GM23338 (cell line): ENCODE measurements around the gene DMAC1. TPM values are rescaled to one million over a fixed set of nuclear protein-coding genes. Genes with fewer than 3 reads are reported as not detected.

Experiments used
- ATAC-seq: fragments of 200-7000 bp; cut with Tn5 transposase; 3 replicates; pipeline ENCODE4 v1.9.1; 2020
- DNase-seq: peaks from one replicate; pipeline ENCODE4 v3.0.0-alpha.2; 2015; ENCODE audit warnings: low spot score
- H2AFZ ChIP-seq: fragments of 200-600 bp; sonication (generic); 2 replicates; pipeline ENCODE4 v1.8.0; 2016; ENCODE audit warnings: antibody characterized with exemption, mild to moderate bottlenecking, moderate library complexity
- H3F3A ChIP-seq: fragments of 200-600 bp; sonication (generic); replicated peaks from 2 replicates; pipeline ENCODE4 v1.8.0; 2017; ENCODE audit warnings: antibody characterized with exemption, mixed run types, low read depth
- H3K27ac ChIP-seq: fragments of 200-600 bp; sonication (generic); 2 replicates; pipeline ENCODE4 v1.6.1; 2016; ENCODE audit warnings: low read depth
- H3K27me3 ChIP-seq: fragments of 200-600 bp; sonication (generic); 2 replicates; pipeline ENCODE4 v1.8.0; 2016; ENCODE audit warnings: mild to moderate bottlenecking, mixed run types, moderate library complexity; ENCODE audit not compliant: insufficient read depth
- H3K36me3 ChIP-seq: fragments of 200-600 bp; sonication (generic); 2 replicates; pipeline ENCODE4 v1.8.0; 2016; ENCODE audit warnings: mild to moderate bottlenecking; ENCODE audit not compliant: insufficient read depth
- H3K4me1 ChIP-seq: fragments of 200-600 bp; sonication (generic); 2 replicates; pipeline ENCODE4 v1.8.0; 2016; ENCODE audit warnings: mild to moderate bottlenecking, moderate library complexity; ENCODE audit not compliant: insufficient read depth
- H3K4me2 ChIP-seq: fragments of 200-600 bp; sonication (generic); 2 replicates; pipeline ENCODE4 v1.7.1; 2017; ENCODE audit warnings: mixed run types
- H3K4me3 ChIP-seq: fragments of 200-600 bp; sonication (generic); 2 replicates; pipeline ENCODE4 v1.6.1; 2016; ENCODE audit warnings: mixed run types
- H3K79me2 ChIP-seq: fragments of 200-600 bp; sonication (generic); replicated peaks from 2 replicates; pipeline ENCODE4 v1.8.0; 2017; ENCODE audit warnings: mild to moderate bottlenecking; ENCODE audit not compliant: insufficient read depth
- H3K9me2 ChIP-seq: fragments of 200-600 bp; sonication (generic); 2 replicates; pipeline ENCODE4 v1.8.0; 2017; ENCODE audit not compliant: insufficient read depth
- H4K20me1 ChIP-seq: fragments of 200-600 bp; sonication (generic); replicated peaks from 2 replicates; pipeline ENCODE4 v1.8.0; 2017; ENCODE audit warnings: mild to moderate bottlenecking; ENCODE audit not compliant: insufficient read depth
- H3K27ac Mint-ChIP-seq: 2 replicates; pipeline ENCODE4 v1.8.0; 2020; ENCODE audit warnings: inconsistent platforms, mild to moderate bottlenecking, moderate library complexity, mixed read lengths
- H3K27me3 Mint-ChIP-seq: 3 replicates; pipeline ENCODE4 v1.8.0; 2022; ENCODE audit warnings: low read depth, mild to moderate bottlenecking, moderate library complexity, mixed read lengths, inconsistent platforms; ENCODE audit not compliant: insufficient read depth, poor library complexity
- H3K36me3 Mint-ChIP-seq: 3 replicates; pipeline ENCODE4 v1.8.0; 2021; ENCODE audit warnings: low read depth, mild to moderate bottlenecking, inconsistent platforms, moderate library complexity, mixed read lengths
- H3K4me1 Mint-ChIP-seq: 3 replicates; pipeline ENCODE4 v1.8.0; 2020; ENCODE audit warnings: mild to moderate bottlenecking, inconsistent platforms, mixed read lengths
- H3K4me3 Mint-ChIP-seq: 3 replicates; pipeline ENCODE4 v1.8.0; 2021; ENCODE audit warnings: moderate library complexity, mild to moderate bottlenecking, inconsistent platforms, mixed read lengths
- H3K9me3 Mint-ChIP-seq: 3 replicates; pipeline ENCODE4 v1.8.0; 2020; ENCODE audit warnings: moderate library complexity, mild to moderate bottlenecking, inconsistent platforms, mixed read lengths
- CREB1 ChIP-seq: fragments of 250-450 bp; sonication (Bioruptor Pico); IDR thresholded peaks from 2 replicates; pipeline ENCODE4 v1.5.0; 2020; ENCODE audit warnings: low read depth, mild to moderate bottlenecking, moderate library complexity
- CTCF ChIP-seq, 2 experiments: fragments of 200-600 bp in 1 of 2; sonication (generic) in 1 of 2; conservative IDR thresholded peaks; 2 replicates each; pipeline versions ENCODE4 v1.5.1 to v1.6.1; 2016 to 2017; ENCODE audit warnings: antibody characterized with exemption in 2 of 2, low read depth in 2 of 2, mild to moderate bottlenecking in 2 of 2, moderate library complexity in 1 of 2
- ETS1 ChIP-seq: IDR thresholded peaks from 2 replicates; pipeline ENCODE4 v1.6.1; 2016; ENCODE audit warnings: antibody characterized with exemption
- EZH2 ChIP-seq: fragments of 200-600 bp; sonication (generic); IDR thresholded peaks from one replicate; pipeline ENCODE4 v1.8.0; 2017; ENCODE audit warnings: antibody characterized with exemption, mild to moderate bottlenecking, low read depth; ENCODE audit not compliant: unreplicated experiment
- EZH2phosphoT487 ChIP-seq: fragments of 200-600 bp; sonication (generic); IDR thresholded peaks from one replicate; pipeline ENCODE4 v1.8.1; 2018; ENCODE audit warnings: antibody characterized with exemption; ENCODE audit not compliant: unreplicated experiment
- JUNB ChIP-seq: IDR thresholded peaks from one replicate; pipeline ENCODE4 v1.6.1; 2016; ENCODE audit warnings: antibody characterized with exemption; ENCODE audit not compliant: unreplicated experiment
- NANOG ChIP-seq: IDR thresholded peaks from 2 replicates; pipeline ENCODE4 v1.6.1; 2016; ENCODE audit warnings: antibody characterized with exemption, borderline replicate concordance
- POLR2AphosphoS5 ChIP-seq: IDR thresholded peaks from 2 replicates; pipeline ENCODE4 v1.6.1; 2016; ENCODE audit warnings: antibody characterized with exemption, low read depth
- REST ChIP-seq: IDR thresholded peaks from one replicate; pipeline ENCODE4 v1.6.1; 2018; ENCODE audit warnings: antibody characterized with exemption; ENCODE audit not compliant: unreplicated experiment
- STAT1 ChIP-seq: IDR thresholded peaks from one replicate; pipeline ENCODE4 v1.6.1; 2016; ENCODE audit warnings: antibody characterized with exemption; ENCODE audit not compliant: unreplicated experiment
- ZNF114 ChIP-seq: fragments of 250-450 bp; sonication (Bioruptor Pico); IDR thresholded peaks from 2 replicates; pipeline ENCODE4 v1.5.0; 2020; ENCODE audit warnings: mild to moderate bottlenecking, moderate library complexity
- ZNF331 ChIP-seq: fragments of 250-450 bp; sonication (Bioruptor Pico); IDR thresholded peaks from 2 replicates; pipeline ENCODE4 v1.5.0; 2020; ENCODE audit warnings: low read depth, mild to moderate bottlenecking, moderate library complexity
- ZNF462 ChIP-seq: fragments of 250-450 bp; sonication (Bioruptor Pico); IDR thresholded peaks from 2 replicates; pipeline ENCODE4 v1.5.0; 2020; ENCODE audit warnings: mild to moderate bottlenecking, moderate library complexity
- polyA plus RNA-seq: library from polyadenylated mRNA; unstranded; fragments of >200 nt; fragmentation: Nextera tagmentation; extraction: Ambion mirVana; gene quantifications from 2 replicates; pipeline ENCODE4 v1.2.1, GENCODE V29; 2016
- total RNA-seq: library from RNA; depleted of rRNA; stranded (reverse); fragments of >200 nt; shearing (Covaris generic); gene quantifications from 2 replicates; pipeline ENCODE4 v1.2.3, GENCODE V29; 2014

Gene DMAC1
- total and polyA plus RNA-seq, 2 experiments from 2014 or later, result 24.6 to 116 TPM

GRCh38 chr9:7802666-7803065 lies 3.1 kb upstream of the DMAC1 start:
- H3F3A ChIP-seq, result no peaks in the 10 kb centered on the region
- H3K79me2 ChIP-seq, result peaks cover 14% of the 10 kb centered on the region
- H3K36me3 ChIP-seq, result peaks cover 3% of the 10 kb centered on the region; the same call in 1 of the 2 replicates
- ATAC-seq, result no peak
- Mint-ChIP-seq H3K27ac (no peak overlapping the region), H3K27me3 (no peaks in the 10 kb centered on the region), H3K4me3 (no peak overlapping the region), H3K9me3 (no peaks in the 10 kb centered on the region), H3K4me1 (peaks cover 12% of the 10 kb centered on the region; the same call in 2 of the 3 replicates), H3K36me3 (peaks cover 4% of the 10 kb centered on the region; the same call in 2 of the 3 replicates)
- peaks cover 5% of the 10 kb centered on the region; the same call in 1 of the 2 replicates for H3K4me1 ChIP-seq
- TF ChIP-seq CTCF (conservative IDR thresholded peaks at IDR 0.05; ENCODE audit: low read depth in 2 of 2), result no peak
- no peak for TF ChIP-seq ZNF114
- TF ChIP-seq JUNB, result no peak
- TF ChIP-seq REST, result no peak
- no peak for TF ChIP-seq CREB1 (CRISPR knock-in tag)
- no peak for TF ChIP-seq EZH2phosphoT487
- TF ChIP-seq EZH2, result no peak
- no peak for TF ChIP-seq NANOG
- no peak for TF ChIP-seq ZNF462 (CRISPR knock-in tag)
- no peak for TF ChIP-seq STAT1
- TF ChIP-seq POLR2AphosphoS5, result no peak
- no peak for TF ChIP-seq ZNF331 (CRISPR knock-in tag)
- TF ChIP-seq ETS1, result no peak
- H3K4me2 ChIP-seq, result no peak overlapping the region
- no peak for DNase-seq
- H3K27me3 ChIP-seq, result no peaks in the 10 kb centered on the region
- no peak overlapping the region for H2AFZ ChIP-seq
- H4K20me1 ChIP-seq, result no peaks in the 10 kb centered on the region
- no peaks in the 10 kb centered on the region for H3K9me2 ChIP-seq
- H3K27ac ChIP-seq, result no peak overlapping the region
- no peak overlapping the region for H3K4me3 ChIP-seq
